Forelimb muscle (tissue), 1 donor: Measurements from ENCODE around the gene RABGEF1. TPM values are rescaled to one million over a fixed set of nuclear protein-coding genes. Genes with fewer than 3 reads are reported as not detected.
"Not testable (repeated sequence)": the region's sequence is repeated elsewhere in the genome, so short reads cannot be mapped to it uniquely, and the experiment has no call there.

Experiments used
- DNase-seq: peaks from one replicate; pipeline ENCODE4 v3.0.0-alpha.2; 2013; ENCODE audit warnings: low read depth
- polyA plus RNA-seq: library from polyadenylated mRNA; unstranded; fragments of 120-200 nt; gene quantifications from one replicate; pipeline ENCODE4 v1.2.1, GENCODE V29; 2013; ENCODE audit not compliant: insufficient read length

Gene RABGEF1
- polyA plus RNA-seq, 1 donor = 18.0 TPM

GRCh38 chr7:66764905-66765304 lies 24.4 kb downstream of the RABGEF1 start:
- not testable (repeated sequence) for DNase-seq

DNA sequence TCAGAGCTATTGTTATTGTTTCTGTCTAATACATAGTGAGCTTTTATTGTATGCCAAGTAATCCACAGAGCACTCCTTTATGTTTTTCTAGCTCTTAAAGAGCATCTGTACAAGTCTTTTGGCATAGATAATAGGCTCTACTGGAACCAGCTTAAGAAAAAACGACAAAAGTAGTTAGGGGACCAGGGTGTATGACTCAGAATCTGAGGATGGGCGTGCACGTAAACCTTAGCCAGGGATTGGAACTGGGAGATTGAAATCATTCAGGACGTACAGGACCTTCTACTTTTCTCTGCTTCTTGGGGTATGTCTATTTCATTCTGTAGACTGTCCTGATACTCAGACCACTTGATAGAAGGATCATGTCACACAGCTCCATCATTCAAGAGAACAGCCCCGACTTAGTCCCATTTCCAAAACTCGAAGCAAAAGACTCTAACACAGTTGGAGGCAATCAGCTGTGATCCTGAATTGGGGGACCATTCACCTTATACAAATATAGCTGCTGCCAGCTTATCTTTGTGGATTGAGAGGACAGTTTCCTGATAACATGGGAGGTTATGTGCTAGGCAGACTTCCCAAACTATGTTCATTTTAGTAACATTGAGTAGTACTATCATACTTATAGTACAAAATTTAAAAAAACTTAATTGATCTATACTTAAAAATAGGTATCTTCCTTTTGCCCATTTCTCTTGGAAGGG lies 24.9 kb downstream of the RABGEF1 start:
- DNase-seq = not testable (repeated sequence)

- DNase-seq = no peak
These were observed 25.5 kb downstream of the RABGEF1 start for GRCh38 chr7:66766041-66766440.

DNA sequence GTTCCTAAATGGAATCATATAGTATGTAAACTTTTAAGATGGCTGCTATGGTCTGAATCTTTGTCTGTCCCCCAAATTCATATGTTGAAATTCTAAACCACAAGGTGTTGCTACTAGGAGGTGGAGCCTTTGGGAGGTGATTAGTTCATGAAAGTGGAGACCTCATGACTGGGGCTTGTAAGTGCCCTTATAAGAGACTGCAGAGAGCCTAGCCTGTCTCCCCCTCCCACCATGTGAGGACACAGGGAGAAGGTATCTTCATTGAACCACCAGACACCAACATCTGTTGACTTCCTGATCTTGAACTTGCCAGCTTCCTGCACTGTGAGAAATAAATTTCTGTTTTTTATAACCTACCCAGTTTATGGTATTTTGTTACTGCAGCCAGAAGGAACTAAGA lies 27.0 kb downstream of the RABGEF1 start:
- DNase-seq = not testable (repeated sequence)

- no peak for DNase-seq
These were observed 28.6 kb downstream of the RABGEF1 start for GRCh38 chr7:66768865-66769832.

DNA sequence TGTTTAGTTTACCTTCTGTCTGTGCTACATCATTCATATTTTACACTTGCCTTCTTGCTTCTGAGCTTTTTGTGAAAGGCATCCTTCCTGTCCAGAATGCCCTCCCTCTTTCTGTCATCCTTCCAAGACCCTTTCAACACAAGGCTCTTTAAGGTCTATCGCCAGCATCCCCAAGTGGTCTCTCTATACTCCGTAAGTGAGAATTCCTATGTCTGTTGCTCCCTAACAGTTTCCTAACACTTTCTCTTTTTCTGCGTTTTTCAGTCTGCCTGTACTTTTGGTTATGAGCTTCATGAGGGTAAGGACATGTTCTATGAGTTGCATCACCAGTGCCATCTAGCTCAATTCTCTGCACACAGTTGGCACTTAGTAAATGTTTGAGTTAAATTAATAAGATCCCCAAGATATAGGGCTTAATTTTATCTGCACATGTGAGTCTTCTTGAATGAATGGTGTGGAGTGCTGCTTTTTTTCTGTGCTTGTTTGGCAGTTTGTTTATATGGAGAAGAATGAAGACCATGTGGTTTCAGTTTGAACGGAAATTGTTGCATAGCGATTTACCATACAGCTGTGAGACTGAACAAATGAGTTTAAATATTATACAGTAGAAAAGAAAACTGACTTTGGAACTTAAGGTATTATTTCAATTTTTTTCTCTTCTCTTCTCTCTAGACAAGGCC lies 29.4 kb downstream of the RABGEF1 start:
- DNase-seq = no peak

DNA sequence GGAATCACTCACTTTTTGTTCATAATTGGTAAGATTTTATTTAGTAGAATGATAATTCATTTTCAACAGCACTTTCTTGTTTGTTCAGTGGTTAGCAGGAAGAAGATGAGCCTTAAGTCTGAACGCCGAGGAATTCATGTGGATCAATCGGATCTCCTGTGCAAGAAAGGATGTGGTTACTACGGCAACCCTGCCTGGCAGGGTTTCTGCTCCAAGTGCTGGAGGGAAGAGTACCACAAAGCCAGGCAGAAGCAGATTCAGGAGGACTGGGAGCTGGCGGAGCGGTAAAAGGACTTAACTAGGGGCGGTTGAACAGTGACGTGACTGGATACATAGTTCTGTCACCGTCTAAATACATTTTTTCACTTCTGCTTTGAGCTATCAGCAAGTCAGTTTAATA lies 31.3 kb downstream of the RABGEF1 start:
- DNase-seq = no peak

DNA sequence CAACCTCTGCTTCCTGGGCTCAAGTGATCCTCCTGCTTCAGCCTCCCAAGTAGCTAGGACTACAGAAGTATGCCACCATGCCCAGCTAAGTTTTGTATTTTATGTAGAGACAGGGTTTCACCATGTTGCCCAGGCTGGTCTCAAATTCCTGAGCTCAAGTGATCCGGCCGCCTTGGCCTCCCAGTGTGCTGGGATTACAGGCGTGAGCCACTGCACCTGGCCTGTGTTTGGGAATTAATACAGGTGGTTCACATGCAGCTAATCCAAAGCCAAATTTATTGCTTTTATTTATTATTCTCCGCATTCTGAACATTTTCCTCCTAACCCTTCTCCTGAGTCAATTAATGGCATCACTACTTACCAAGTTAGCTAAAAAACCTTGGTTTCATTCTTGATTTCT lies 33.2 kb downstream of the RABGEF1 start:
- DNase-seq = not testable (repeated sequence)

GRCh38 chr7:66776383-66776782 lies 35.9 kb downstream of the RABGEF1 start:
- DNase-seq = not testable (repeated sequence)

- no peak for DNase-seq
These were observed 36.4 kb downstream of the RABGEF1 start for GRCh38 chr7:66776800-66777442.

DNA sequence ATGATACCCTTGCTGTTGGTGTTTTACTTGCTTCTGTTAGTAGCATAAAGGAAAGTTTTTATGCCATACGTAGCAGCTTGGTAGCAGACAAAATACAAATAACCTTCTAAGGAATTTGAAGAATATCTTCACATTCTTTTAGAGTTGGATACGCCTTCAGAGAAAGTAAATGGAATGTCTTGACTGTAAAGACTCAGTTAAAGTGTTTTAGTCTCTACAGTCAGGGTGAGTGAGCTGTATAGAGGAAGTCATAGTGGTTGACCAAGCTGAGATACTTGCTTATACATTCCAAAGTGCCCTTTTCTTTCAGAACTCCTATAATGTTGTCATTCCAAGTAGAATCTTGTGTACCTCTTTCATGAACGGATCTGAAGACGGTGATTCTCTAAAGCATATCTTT lies 37.7 kb downstream of the RABGEF1 start:
- DNase-seq = no peak

DNA sequence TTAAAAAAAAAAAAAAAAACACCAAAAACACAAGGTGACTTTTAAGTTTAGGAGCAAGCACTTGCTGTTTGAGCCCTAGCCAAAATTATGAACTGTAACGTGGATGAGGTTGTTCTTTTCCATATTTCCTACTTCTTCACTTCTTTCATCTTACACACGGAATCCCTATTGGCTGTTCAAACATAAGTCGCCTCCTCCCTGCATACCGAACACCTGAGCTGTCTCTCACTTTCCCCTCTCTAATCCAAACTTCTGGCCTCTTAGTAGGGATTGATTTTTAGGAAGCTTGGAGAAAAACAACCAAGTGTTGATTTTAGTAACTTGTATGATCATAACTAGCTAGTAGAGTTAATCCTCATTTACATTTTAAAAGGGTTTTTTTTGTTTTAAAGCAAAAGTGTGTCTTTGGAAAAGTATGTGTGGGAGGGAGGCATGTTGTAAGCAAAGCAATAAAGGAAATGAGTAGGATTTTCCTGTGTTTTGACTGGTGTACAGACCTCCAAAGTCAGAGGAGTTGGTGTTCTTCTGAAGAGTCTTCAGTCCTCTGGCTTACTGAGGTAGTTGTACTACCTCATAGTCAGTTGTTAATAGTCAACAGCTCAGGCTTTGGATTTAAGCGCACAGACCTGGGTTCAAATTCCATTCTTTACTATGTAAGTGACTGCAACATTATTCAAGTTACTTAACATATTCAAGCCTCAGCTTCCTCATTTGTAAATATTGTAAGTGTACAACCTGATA lies 39.3 kb downstream of the RABGEF1 start:
- no peak for DNase-seq

GRCh38 chr7:66781408-66782090 lies 41.0 kb downstream of the RABGEF1 start:
- no peak for DNase-seq

DNA sequence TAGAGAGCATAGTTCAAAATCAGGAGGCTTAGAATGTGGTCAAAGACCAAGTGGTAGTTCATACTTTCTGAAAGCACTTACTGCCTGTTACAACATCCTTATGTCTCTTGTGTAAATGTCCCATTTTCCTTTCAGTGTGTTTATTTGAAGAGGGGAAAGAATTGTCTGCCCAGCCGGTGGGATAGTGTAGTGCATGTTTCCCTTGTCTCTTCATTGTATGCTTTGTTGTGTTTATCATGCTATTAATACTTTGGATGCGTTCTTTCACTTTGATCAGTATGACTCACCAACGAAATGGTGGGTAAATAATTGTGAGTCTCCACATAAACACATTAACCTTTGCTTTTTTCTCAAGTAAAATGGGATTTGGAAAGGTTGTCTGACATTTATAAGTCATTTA lies 42.3 kb downstream of the RABGEF1 start:
- not testable (repeated sequence) for DNase-seq

- not testable (repeated sequence) for DNase-seq
These were observed 43.5 kb downstream of the RABGEF1 start for GRCh38 chr7:66783887-66784595.

DNA sequence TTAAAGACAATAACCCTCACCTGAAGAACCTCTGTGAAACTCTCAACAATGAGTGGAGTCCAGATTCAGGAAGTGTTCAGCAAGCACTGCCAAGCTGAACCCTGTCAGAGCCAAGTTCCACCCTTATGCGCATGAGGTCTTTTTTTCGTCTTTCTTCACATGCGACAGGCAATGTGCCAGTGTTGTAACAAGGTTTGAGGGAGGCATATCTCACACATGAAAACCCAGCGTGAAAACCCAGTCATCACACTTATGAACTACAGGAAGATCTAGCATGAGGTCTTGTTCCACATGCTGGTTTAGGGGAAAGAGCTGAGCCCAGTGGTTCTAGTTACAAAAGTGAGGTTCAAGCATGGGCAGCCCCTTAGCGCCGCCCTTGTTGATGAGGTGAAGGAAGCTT lies 49.7 kb downstream of the RABGEF1 start:
- DNase-seq = no peak

- DNase-seq = no peak
These were observed 50.2 kb downstream of the RABGEF1 start for GRCh38 chr7:66790725-66791124.

DNA sequence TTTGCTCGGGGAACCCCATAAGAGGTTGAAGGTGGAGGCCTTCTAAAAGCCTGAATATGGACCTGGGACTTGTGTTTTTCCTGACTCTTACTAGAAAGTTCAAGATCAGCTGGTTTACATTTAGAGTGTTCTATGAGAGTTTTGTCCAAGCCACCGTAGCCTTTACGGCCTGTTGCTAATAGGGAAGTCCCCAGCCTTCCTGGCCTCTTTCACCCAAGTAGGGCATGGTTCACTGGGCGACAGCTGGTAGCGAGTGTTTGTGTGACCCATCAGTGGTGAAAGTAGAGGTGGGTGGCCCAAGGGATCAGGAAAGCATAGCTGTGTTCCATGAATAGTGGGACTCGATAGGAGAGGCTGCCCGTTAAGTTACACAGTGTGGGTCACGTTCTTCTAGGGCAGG lies 60.1 kb downstream of the RABGEF1 start:
- no peak for DNase-seq

DNA sequence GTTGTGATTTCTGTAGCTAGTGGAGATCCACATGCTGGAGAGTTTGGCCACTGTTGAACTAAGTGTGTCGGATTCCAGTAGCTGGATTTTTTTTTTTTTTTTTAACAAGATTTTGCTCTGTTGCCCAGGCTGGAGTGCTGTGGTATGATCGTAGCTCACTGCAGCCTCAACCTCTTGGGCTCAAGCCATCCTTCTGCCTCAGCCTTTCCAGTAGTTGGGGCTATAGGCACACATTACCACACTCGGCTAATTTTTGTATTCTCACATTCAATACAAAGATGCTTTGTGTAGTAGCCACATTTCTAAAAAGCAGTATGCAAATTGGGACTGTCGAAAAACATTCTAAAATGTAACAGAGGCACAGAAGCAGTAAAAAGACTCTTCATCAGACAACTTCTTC lies 63.5 kb downstream of the RABGEF1 start:
- DNase-seq = no peak

DNA sequence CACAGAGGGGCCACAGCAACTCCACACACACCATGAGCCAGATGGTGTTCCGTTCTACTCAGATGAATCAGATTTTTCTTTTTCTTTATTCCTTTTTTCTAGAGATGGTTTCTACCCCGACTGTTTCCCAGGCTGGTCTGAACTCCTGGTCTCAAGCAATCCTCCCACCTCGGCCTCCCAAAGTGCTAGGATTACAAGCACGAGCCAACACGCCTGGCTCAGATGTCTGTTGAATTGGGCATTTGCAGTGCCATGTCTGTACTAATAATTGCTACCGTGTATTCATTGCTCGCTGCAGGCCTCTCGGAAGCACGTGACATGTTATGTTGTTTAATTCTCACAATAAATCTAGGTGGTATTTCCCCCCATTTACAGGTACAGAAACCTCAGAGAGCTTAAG lies 67.2 kb downstream of the RABGEF1 start:
- no peak for DNase-seq
